ENCODE data around the gene TTC38. TPM values are rescaled to one million over a fixed set of nuclear protein-coding genes. Genes with fewer than 3 reads are reported as not detected.

The TTC38 gene
- total RNA-seq, 4 donors from 2014 or later, result 13.6 to 30.5 (median 19.5) TPM

DNA sequence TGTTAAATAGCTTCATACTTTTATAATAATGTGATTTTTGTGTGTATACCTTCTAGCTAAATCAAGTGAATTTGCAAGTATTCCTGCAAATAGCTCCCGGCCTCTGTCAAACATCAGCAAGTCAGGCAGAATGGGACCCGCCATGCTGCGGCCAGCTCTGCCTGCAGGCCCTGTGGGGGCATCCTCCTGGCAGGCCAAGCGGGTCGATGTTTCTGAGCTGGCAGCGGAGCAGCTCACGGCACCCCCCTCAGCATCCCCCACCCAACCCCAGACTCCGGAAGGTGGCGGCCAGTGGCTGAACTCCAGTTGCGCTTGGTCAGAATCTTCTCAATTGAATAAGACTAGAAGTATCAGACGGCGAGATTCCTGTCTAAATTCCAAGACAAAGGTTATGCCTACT, 48.2 kb downstream of the TTC38 start:
- no peak overlapping the region for H3K4me3 ChIP-seq
- H3K9me3 ChIP-seq, result no peaks in the 10 kb centered on the region
- no peak for DNase-seq
- no peaks in the 10 kb centered on the region for H3K27me3 ChIP-seq
- H3K27ac ChIP-seq, result no peak overlapping the region
- intact Hi-C loops (cut with DNase I), result no loop called here
- TF ChIP-seq, protein P1, sequence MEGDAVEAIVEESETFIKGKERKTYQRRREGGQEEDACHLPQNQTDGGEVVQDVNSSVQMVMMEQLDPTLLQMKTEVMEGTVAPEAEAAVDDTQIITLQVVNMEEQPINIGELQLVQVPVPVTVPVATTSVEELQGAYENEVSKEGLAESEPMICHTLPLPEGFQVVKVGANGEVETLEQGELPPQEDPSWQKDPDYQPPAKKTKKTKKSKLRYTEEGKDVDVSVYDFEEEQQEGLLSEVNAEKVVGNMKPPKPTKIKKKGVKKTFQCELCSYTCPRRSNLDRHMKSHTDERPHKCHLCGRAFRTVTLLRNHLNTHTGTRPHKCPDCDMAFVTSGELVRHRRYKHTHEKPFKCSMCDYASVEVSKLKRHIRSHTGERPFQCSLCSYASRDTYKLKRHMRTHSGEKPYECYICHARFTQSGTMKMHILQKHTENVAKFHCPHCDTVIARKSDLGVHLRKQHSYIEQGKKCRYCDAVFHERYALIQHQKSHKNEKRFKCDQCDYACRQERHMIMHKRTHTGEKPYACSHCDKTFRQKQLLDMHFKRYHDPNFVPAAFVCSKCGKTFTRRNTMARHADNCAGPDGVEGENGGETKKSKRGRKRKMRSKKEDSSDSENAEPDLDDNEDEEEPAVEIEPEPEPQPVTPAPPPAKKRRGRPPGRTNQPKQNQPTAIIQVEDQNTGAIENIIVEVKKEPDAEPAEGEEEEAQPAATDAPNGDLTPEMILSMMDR (IDR thresholded peaks at IDR 0.05), result no peak
- no peak for TF ChIP-seq POLR2A (IDR thresholded peaks at IDR 0.05)
- H3K36me3 ChIP-seq, result peaks cover 0 to 10% (median 0%) of the 10 kb centered on the region in 3 donors
- 90 to 95% methylated on average over 9 to 11 of the region's 12 CpGs for WGBS, 2 donors
- H3K4me1 ChIP-seq, result no peaks in the 10 kb centered on the region

DNA sequence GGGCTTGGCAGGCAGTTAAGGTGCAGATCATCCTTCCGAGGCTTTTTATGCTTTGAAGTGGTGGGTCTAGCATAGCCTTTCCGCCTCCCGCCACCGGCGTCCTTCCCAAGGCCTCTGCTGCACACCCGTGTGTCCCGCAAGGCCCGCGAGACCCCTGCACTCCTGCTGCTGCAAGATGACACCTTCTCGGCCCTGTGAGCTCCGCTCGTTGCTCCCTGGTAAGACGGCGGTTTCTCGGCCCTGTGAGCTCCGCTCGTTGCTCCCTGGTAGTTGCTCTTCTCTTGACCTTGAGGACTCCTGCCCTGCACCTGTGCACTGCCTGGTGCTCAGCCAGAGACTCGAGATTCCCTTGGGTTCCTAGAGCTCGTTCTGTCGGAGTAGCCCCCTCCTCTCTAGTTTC, 49.8 kb downstream of the TTC38 start:
- Histone ChIP-seq H3K9me3 (no peaks in the 10 kb centered on the region), H3K27me3 (no peaks in the 10 kb centered on the region), H3K4me1 (no peaks in the 10 kb centered on the region), H3K4me3 (no peak overlapping the region), H3K27ac (no peak overlapping the region), H3K36me3 (peaks cover 0 to 10% (median 0%) of the 10 kb centered on the region in 3 donors)
- DNase-seq, result no peak
- 83 to 89% methylated on average over 13 to 19 of the region's 20 CpGs for WGBS, 2 donors
- TF ChIP-seq, protein P1 (IDR thresholded peaks at IDR 0.05), result no peak
- TF ChIP-seq POLR2A (IDR thresholded peaks at IDR 0.05), result no peak
- intact Hi-C loops (cut with DNase I), result no loop called here

DNA sequence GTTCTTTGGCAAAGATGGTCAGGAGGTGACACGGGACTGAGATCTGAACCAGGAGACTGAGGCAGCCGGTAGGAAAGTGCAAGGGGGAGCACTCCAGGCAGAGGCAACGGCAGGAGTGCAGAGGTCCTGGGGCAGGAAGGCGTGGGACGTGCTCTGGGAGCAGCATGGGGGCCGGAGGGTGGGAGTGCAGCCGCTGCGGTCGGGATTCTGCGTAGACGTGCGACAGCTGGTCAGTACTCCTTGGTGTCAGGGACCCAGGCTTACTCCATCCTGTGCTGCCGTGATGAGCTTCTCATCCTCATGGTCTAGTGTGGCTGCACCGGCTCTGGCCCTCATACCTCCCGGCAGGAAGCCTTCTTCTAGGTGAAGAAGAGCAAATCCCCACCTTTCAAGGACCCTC, 50.8 kb downstream of the TTC38 start:
- WGBS, 2 donors, result 80 to 87% methylated on average over 4 to 15 of the region's 15 CpGs
- TF ChIP-seq POLR2A (IDR thresholded peaks at IDR 0.05), result no peak
- TF ChIP-seq, protein P1 (IDR thresholded peaks at IDR 0.05), result no peak
- DNase-seq, result no peak
- peaks cover 0 to 10% (median 0%) of the 10 kb centered on the region in 3 donors for H3K36me3 ChIP-seq
- H3K4me3 ChIP-seq, result no peak overlapping the region
- H3K9me3 ChIP-seq, result no peaks in the 10 kb centered on the region
- no peaks in the 10 kb centered on the region for H3K27me3 ChIP-seq
- no peaks in the 10 kb centered on the region for H3K4me1 ChIP-seq
- intact Hi-C loops (cut with DNase I), result no loop called here
- no peak overlapping the region for H3K27ac ChIP-seq

- Histone ChIP-seq H3K27me3 (no peaks in the 10 kb centered on the region), H3K36me3 (peaks cover 0 to 10% (median 0%) of the 10 kb centered on the region in 3 donors), H3K9me3 (no peaks in the 10 kb centered on the region), H3K27ac (no peak overlapping the region), H3K4me1 (no peaks in the 10 kb centered on the region), H3K4me3 (no peak overlapping the region)
- intact Hi-C loops (cut with DNase I), result no loop called here
- TF ChIP-seq POLR2A (IDR thresholded peaks at IDR 0.05), result no peak
- TF ChIP-seq, protein P1 (IDR thresholded peaks at IDR 0.05), result no peak
- DNase-seq, result no peak
- WGBS, 2 donors, result 93 to 98% methylated on average over 7 to 10 of the region's 10 CpGs
Measured at GRCh38 chr22:46319319-46319718, 51.5 kb downstream of the TTC38 start.

- H3K27ac ChIP-seq, result no peak overlapping the region
- no peaks in the 10 kb centered on the region for H3K4me1 ChIP-seq
- H3K36me3 ChIP-seq, result peaks cover 0 to 10% (median 0%) of the 10 kb centered on the region in 3 donors
- TF ChIP-seq POLR2A (IDR thresholded peaks at IDR 0.05), result no peak
- TF ChIP-seq, protein P1 (IDR thresholded peaks at IDR 0.05), result no peak
- no peaks in the 10 kb centered on the region for H3K27me3 ChIP-seq
- intact Hi-C loops (cut with DNase I), result no loop called here
- no peak for DNase-seq
- 86 to 91% methylated on average over 1 to 12 of the region's 14 CpGs for WGBS, 2 donors
- no peaks in the 10 kb centered on the region for H3K9me3 ChIP-seq
- no peak overlapping the region for H3K4me3 ChIP-seq
Measured at GRCh38 chr22:46320166-46320710, 52.4 kb downstream of the TTC38 start.

All from esophagus squamous epithelium (tissue), 5 donors.